Ovary (tissue), 9 donors: ENCODE data around the gene ID2. TPM values are rescaled to one million over a fixed set of nuclear protein-coding genes. Genes with fewer than 3 reads are reported as not detected.

Experiments
- DNase-seq, 5 donors: peaks; one replicate each; pipeline ENCODE4 v3.0.0-alpha.2; 2019 to 2020
- H3K27ac ChIP-seq, 2 donors: fragments of 200-600 bp; one replicate each; pipeline versions ENCODE4 v1.5.1 to v1.8.0; 2019 to 2022
- H3K27me3 ChIP-seq: fragments of 200-600 bp; one replicate; pipeline ENCODE4 v1.8.0; 2022
- H3K36me3 ChIP-seq: fragments of 200-600 bp; sonication (generic); one replicate; pipeline ENCODE4 v1.5.1; 2019
- H3K4me1 ChIP-seq: one replicate; pipeline ENCODE4 v1.8.1; 2013; ENCODE audit warnings: mild to moderate bottlenecking, moderate library complexity; ENCODE audit not compliant: insufficient read depth
- H3K4me3 ChIP-seq: fragments of 200-600 bp; sonication (generic); one replicate; pipeline ENCODE4 v1.5.1; 2017
- H3K9me3 ChIP-seq, 2 donors: fragments of 200-600 bp in 1 of 2; sonication (generic) in 1 of 2; one replicate each; pipeline versions ENCODE4 v1.5.1 to v1.8.1; 2013 to 2019; ENCODE audit warnings: mild to moderate bottlenecking in 1 of 2, moderate library complexity in 1 of 2
- EP300 ChIP-seq: sonication (generic); formaldehyde crosslinking; IDR thresholded peaks from one replicate; pipeline ENCODE4 v1.6.1; 2017; ENCODE audit warnings: antibody characterized with exemption
- POLR2A ChIP-seq: fragments of 450-650 bp; IDR thresholded peaks from one replicate; pipeline ENCODE4 v1.6.1; 2017; ENCODE audit warnings: antibody characterized with exemption, mild to moderate bottlenecking, moderate library complexity
- WGBS, 3 donors: extraction: QIAGEN DNeasy Blood & Tissue Kit in 1 of 3; methylation state at CpG; one replicate each; pipeline versions ENCODE4 v1.1.5 to v1.1.7; 2013 to 2017; 5-methylcytosine and 5-hydroxymethylcytosine counted together
- intact Hi-C, 4 donors: fragments of 100-400 bp; cut with DNase I; formaldehyde crosslinking; loops; one replicate each; pipeline versions ENCODE4 v1.11.0 to v1.15.1; 2022 to 2023
- polyA plus RNA-seq, 2 donors: library from polyadenylated mRNA; stranded (reverse); fragments of 200-250 nt in 1 of 2; fragments of 350-450 nt in 1 of 2; fragmentation: Illumina TruSeq in 1 of 2; extraction: RNeasy Lipid Tissue Mini Kit (QIAGEN cat#74804) in 1 of 2; gene quantifications; one replicate each; pipeline ENCODE4 v1.2.3, GENCODE V29; 2013 to 2014
- total RNA-seq, 7 donors: library from RNA; depleted of rRNA in 2 of 7; stranded (reverse); fragments of >200 nt in 2 of 7; fragmentation: NEBNext Ultra II Directional in 3 of 7; extraction: Animal tissue kit (Norgen Biotek cat#: 25700) in 3 of 7; gene quantifications; one replicate each; pipeline versions ENCODE4 v1.1.0 to v1.2.4, GENCODE V29; 2016 to 2023
- TF ChIP-seq, protein P1 (sequence below), 3 donors: fragments of 450-650 bp in 2 of 3; fragments of 200-600 bp in 1 of 3; IDR thresholded peaks; one replicate each; pipeline versions ENCODE4 v1.5.1 to v1.8.0; 2016 to 2022; ENCODE audit warnings: antibody characterized with exemption in 3 of 3, mild to moderate bottlenecking in 1 of 3
- donor health status: DM: no; HTN: no; CAD: no; lungs with moderate emphysema.
- donor health status: DM: no; HTN: no; CAD: no.
- donor health status: Bipolar disorder and iron deficiency.
- donor health status: DM: yes; HTN: yes; CAD: no.
- donor health status: DM: no; HTN: no; CAD: no.
- donor health status: DM: yes; HTN: yes; CAD: no.

The ID2 gene
- total and polyA plus RNA-seq, 9 donors = 68.5 to 897 (median 168) TPM

- intact Hi-C loops = no loop called here
- no peak overlapping the region for H3K4me3 ChIP-seq
- peaks cover 9% of the 10 kb centered on the region for H3K4me1 ChIP-seq
- no peaks in the 10 kb centered on the region for H3K9me3 ChIP-seq
- WGBS, 3 donors = 94 to 97% (median 94%) methylated on average over 5 of the region's 5 CpGs
- H3K36me3 ChIP-seq = no peaks in the 10 kb centered on the region
- H3K27me3 ChIP-seq = no peaks in the 10 kb centered on the region
- TF ChIP-seq, protein P1, sequence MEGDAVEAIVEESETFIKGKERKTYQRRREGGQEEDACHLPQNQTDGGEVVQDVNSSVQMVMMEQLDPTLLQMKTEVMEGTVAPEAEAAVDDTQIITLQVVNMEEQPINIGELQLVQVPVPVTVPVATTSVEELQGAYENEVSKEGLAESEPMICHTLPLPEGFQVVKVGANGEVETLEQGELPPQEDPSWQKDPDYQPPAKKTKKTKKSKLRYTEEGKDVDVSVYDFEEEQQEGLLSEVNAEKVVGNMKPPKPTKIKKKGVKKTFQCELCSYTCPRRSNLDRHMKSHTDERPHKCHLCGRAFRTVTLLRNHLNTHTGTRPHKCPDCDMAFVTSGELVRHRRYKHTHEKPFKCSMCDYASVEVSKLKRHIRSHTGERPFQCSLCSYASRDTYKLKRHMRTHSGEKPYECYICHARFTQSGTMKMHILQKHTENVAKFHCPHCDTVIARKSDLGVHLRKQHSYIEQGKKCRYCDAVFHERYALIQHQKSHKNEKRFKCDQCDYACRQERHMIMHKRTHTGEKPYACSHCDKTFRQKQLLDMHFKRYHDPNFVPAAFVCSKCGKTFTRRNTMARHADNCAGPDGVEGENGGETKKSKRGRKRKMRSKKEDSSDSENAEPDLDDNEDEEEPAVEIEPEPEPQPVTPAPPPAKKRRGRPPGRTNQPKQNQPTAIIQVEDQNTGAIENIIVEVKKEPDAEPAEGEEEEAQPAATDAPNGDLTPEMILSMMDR (IDR thresholded peaks at IDR 0.05) = no peak
- TF ChIP-seq EP300 (no peak), POLR2A (no peak)
- no peak overlapping the region for H3K27ac ChIP-seq
- DNase-seq = no peak
Observed at GRCh38 chr2:8639122-8639635, 42.7 kb upstream of the ID2 start.

DNA sequence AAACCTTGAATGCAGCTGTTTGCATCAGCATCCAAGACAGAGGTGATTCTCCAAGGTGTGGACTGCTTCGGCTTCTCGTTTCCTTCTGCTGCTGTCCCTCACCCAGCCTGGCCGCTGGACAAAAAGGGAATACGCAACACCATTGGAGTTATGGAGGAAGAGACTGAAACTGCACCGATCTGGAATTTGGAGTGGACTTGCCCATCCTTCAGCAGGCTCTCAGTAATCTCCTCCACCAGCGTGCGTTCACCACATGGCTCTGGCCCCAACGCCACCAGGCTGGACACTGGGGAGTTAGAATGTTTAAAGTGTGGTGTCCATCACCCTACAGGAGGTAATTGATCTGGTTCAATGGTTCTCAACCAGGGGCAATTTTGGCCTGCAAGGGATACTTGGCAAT, 41.4 kb upstream of the ID2 start:
- no peak for DNase-seq
- TF ChIP-seq EP300 (no peak), POLR2A (no peak)
- TF ChIP-seq, protein P1 (IDR thresholded peaks at IDR 0.05) = no peak
- Histone ChIP-seq H3K36me3 (no peaks in the 10 kb centered on the region), H3K27me3 (no peaks in the 10 kb centered on the region), H3K9me3 (no peaks in the 10 kb centered on the region), H3K4me3 (no peak overlapping the region), H3K27ac (no peak overlapping the region), H3K4me1 (peaks cover 9% of the 10 kb centered on the region)
- intact Hi-C loops = no loop called here
- WGBS, 3 donors = 95 to 97% (median 97%) methylated on average over 8 of the region's 8 CpGs

DNA sequence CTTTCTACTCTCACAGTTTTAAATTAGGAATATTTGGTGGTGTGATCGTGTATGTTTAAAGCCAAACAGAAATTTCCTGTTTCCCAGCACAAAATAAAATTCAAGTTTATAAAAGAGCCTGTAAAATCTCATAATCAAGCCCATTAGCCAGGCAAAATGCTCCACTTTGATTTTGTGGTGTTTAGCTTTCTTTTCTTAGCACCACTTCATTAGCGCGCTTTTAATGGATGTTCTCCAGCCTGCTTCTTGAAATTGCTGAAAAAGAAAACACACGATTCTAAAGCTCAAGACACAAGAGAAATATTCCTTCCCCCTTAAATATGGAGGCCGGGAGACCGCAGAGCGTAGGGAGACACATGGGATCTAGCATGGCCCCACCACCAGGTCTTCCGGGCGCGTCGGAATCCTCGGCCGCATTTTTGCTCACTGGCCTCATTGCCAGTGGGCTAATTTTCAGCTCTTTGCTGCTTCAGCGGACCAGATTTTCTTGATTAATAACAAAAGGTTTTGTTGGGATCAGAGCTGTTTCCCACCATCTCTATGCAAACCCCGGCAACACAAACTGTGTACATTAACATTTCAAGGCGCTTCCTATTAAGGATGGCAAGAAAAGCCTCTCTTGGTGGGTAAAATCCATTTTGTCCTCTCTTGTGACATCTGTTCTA, 40.4 kb upstream of the ID2 start:
- Histone ChIP-seq H3K27me3 (no peaks in the 10 kb centered on the region), H3K4me1 (peaks cover 5% of the 10 kb centered on the region), H3K9me3 (no peaks in the 10 kb centered on the region), H3K4me3 (no peak overlapping the region), H3K27ac (no peak overlapping the region), H3K36me3 (no peaks in the 10 kb centered on the region)
- 92 to 97% (median 96%) methylated on average over 16 of the region's 16 CpGs for WGBS, 3 donors
- no peak for TF ChIP-seq EP300
- TF ChIP-seq, protein P1 (IDR thresholded peaks at IDR 0.05) = no peak
- no peak for TF ChIP-seq POLR2A
- intact Hi-C loops = no loop called here
- no peak for DNase-seq

- Histone ChIP-seq H3K27ac (no peak overlapping the region), H3K27me3 (no peaks in the 10 kb centered on the region), H3K4me1 (no peaks in the 10 kb centered on the region), H3K9me3 (no peaks in the 10 kb centered on the region), H3K4me3 (no peak overlapping the region), H3K36me3 (no peaks in the 10 kb centered on the region)
- DNase-seq = no peak
- TF ChIP-seq, protein P1 (IDR thresholded peaks at IDR 0.05) = no peak
- no peak for TF ChIP-seq POLR2A
- no peak for TF ChIP-seq EP300
- intact Hi-C loops = no loop called here
- 88 to 92% (median 89%) methylated on average over 12 of the region's 12 CpGs for WGBS, 3 donors
Observed at GRCh38 chr2:8642366-8643068, 39.3 kb upstream of the ID2 start.
